ENCODE results near the gene NMRAL1. TPM values are rescaled to one million over a fixed set of nuclear protein-coding genes. Genes with fewer than 3 reads are reported as not detected.
A peak's percentile ranks its signal among the peaks of the same experiment; 100 is the strongest.

NMRAL1 gene
- total RNA-seq, 1 donor from 2014 or later: 55.6 TPM

- DNase-seq (ENCODE audit: low read depth in 2 of 2): no peak
Observed at GRCh38 chr16:4426722-4427372, 47.6 kb downstream of the NMRAL1 start.

GRCh38 chr16:4426021-4426684, 48.3 kb downstream of the NMRAL1 start:
- peak in 1 of 2 donors; percentile 18 for DNase-seq (ENCODE audit: low read depth in 2 of 2)

GRCh38 chr16:4425378-4426020, 48.9 kb downstream of the NMRAL1 start, which contains the start of gene DNAJA3:
DNAJA3 (plus strand) TSS chr16:4425868; CDS start chr16:4425882, 14 bp downstream.
- DNase-seq (ENCODE audit: low read depth in 2 of 2): peak; percentile 94 to 97

GRCh38 chr16:4420505-4421105, 53.8 kb downstream of the NMRAL1 start:
- no peak for DNase-seq (ENCODE audit: low read depth in 2 of 2)

GRCh38 chr16:4419402-4419959, 54.9 kb downstream of the NMRAL1 start:
- no peak for DNase-seq (ENCODE audit: low read depth in 2 of 2)

GRCh38 chr16:4416200-4417032, 58.0 kb downstream of the NMRAL1 start, which contains the start of gene CORO7:
CORO7 (minus strand) TSS chr16:4416596; CDS start chr16:4416518, 78 bp downstream.
- peak; percentile 91 to 94 for DNase-seq (ENCODE audit: low read depth in 2 of 2)

GRCh38 chr16:4415538-4416199, 58.8 kb downstream of the NMRAL1 start:
- peak; percentile 36 to 42 for DNase-seq (ENCODE audit: low read depth in 2 of 2)

GRCh38 chr16:4414187-4414917, 60.1 kb downstream of the NMRAL1 start:
- DNase-seq (ENCODE audit: low read depth in 2 of 2): no peak

- DNase-seq (ENCODE audit: low read depth in 2 of 2): no peak
Observed at GRCh38 chr16:4412854-4413253, 61.6 kb downstream of the NMRAL1 start.

GRCh38 chr16:4412159-4412558, 62.3 kb downstream of the NMRAL1 start:
- DNase-seq (ENCODE audit: low read depth in 2 of 2): no peak

Other genes with a start within 250 kb of the NMRAL1 start
- under 0.01 and 0.20 TPM in 2 replicates for gene SRL, start 232.5 kb downstream of the NMRAL1 start, total RNA-seq
- 2.8 and 3.0 TPM in 2 replicates for gene TFAP4, start 201.6 kb downstream of the NMRAL1 start, total RNA-seq
- gene GLIS2, start 158.6 kb downstream of the NMRAL1 start, total RNA-seq: 0.20 and 0.65 TPM in 2 replicates
- gene PAM16, start 123.3 kb downstream of the NMRAL1 start, total RNA-seq: 16.3 and 21.0 TPM in 2 replicates
- gene VASN, start 102.8 kb downstream of the NMRAL1 start, total RNA-seq: 0.44 and 1.6 TPM in 2 replicates
- gene CORO7, start 58.0 kb downstream of the NMRAL1 start, total RNA-seq: 23.8 and 34.9 TPM in 2 replicates
- 26.8 and 37.9 TPM in 2 replicates for gene DNAJA3, start 48.8 kb downstream of the NMRAL1 start, total RNA-seq
- 96.3 and 127 TPM in 2 replicates for gene HMOX2, start 1.8 kb upstream of the NMRAL1 start, total RNA-seq
- gene CDIP1, start 64.1 kb upstream of the NMRAL1 start, total RNA-seq: 5.7 and 6.0 TPM in 2 replicates
- under 0.01 TPM in 1 of 2 replicates, not detected in the other for gene C16orf96, start 81.7 kb upstream of the NMRAL1 start, total RNA-seq
- gene UBALD1, start 140.3 kb upstream of the NMRAL1 start, total RNA-seq: 3.9 and 4.4 TPM in 2 replicates
- 15.7 and 18.3 TPM in 2 replicates for gene MGRN1, start 150.2 kb upstream of the NMRAL1 start, total RNA-seq
- 22.0 and 31.2 TPM in 2 replicates for gene NUDT16L1, start 218.9 kb upstream of the NMRAL1 start, total RNA-seq

Data from lung microvascular endothelial cell (primary cell).